GM23248 (cell line): ENCODE results near the gene SDR42E2.

Experiments
- EZH2 ChIP-seq: fragments of 200-600 bp; sonication (generic); IDR thresholded peaks from 2 replicates; pipeline ENCODE4 v1.6.1; 2018; ENCODE audit warnings: antibody characterized with exemption, mild to moderate bottlenecking; ENCODE audit not compliant: insufficient read depth, poor library complexity, severe bottlenecking
- EZH2phosphoT487 ChIP-seq: fragments of 200-600 bp; sonication (generic); IDR thresholded peaks from 2 replicates; pipeline ENCODE4 v1.6.1; 2018; ENCODE audit warnings: antibody characterized with exemption, moderate library complexity, mild to moderate bottlenecking, low read depth; ENCODE audit not compliant: insufficient read depth

GRCh38 chr16:22210854-22211253 is 48.5 kb downstream of the SDR42E2 start:
- TF ChIP-seq EZH2 (no peak), EZH2phosphoT487 (no peak)
